OCI-LY3 (cell line): Measurements from ENCODE around the gene GPBP1.
A peak's percentile ranks its signal among the peaks of the same experiment; 100 is the strongest.

Experiments
- H2AFZ ChIP-seq: fragments of 200-600, 300-600 bp; shearing (Covaris generic); 2 replicates; pipeline ENCODE4 v1.6.0; 2014; ENCODE audit warnings: antibody characterized with exemption, low read depth, low read length
- H3K27ac ChIP-seq: fragments of 200-600, 300-600 bp; sonication (generic); 2 replicates; pipeline ENCODE4 v1.5.1; 2014; ENCODE audit warnings: mild to moderate bottlenecking, low read length, moderate library complexity, mixed read lengths
- H3K27me3 ChIP-seq: fragments of 200-600, 300-600 bp; sonication (generic); 2 replicates; pipeline ENCODE4 v1.6.1; 2014; ENCODE audit warnings: low read depth, low read length, mixed read lengths
- H3K36me3 ChIP-seq: fragments of 200-600, 300-600 bp; sonication (generic); replicated peaks from 2 replicates; pipeline ENCODE3; 2014; ENCODE audit warnings: low read depth, low read length, mixed read lengths
- H3K4me1 ChIP-seq: fragments of 300-600, 200-600 bp; sonication (generic); 2 replicates; pipeline ENCODE4 v1.6.1; 2014; ENCODE audit warnings: low read length, mixed read lengths
- H3K4me2 ChIP-seq: fragments of 200-600, 300-600 bp; sonication (generic); 2 replicates; pipeline ENCODE4 v1.6.1; 2014; ENCODE audit warnings: low read length, mixed read lengths
- H3K4me3 ChIP-seq: fragments of 300-600, 200-600 bp; sonication (generic); 2 replicates; pipeline ENCODE4 v1.5.1; 2014; ENCODE audit warnings: antibody characterized with exemption, mild to moderate bottlenecking, low read length, moderate library complexity
- H3K79me2 ChIP-seq: fragments of 300-600, 200-600 bp; shearing (Covaris generic); 2 replicates; pipeline ENCODE4 v1.6.1; 2014; ENCODE audit warnings: mild to moderate bottlenecking, low read length, mixed read lengths
- H3K9ac ChIP-seq: fragments of 300-600, 200-600 bp; shearing (Covaris generic); 2 replicates; pipeline ENCODE4 v1.6.0; 2014; ENCODE audit warnings: mild to moderate bottlenecking, low read length, moderate library complexity
- H3K9me3 ChIP-seq: fragments of 200-600, 300-600 bp; shearing (Covaris generic); 2 replicates; pipeline ENCODE4 v1.6.1; 2014; ENCODE audit warnings: low read length, mixed read lengths; ENCODE audit not compliant: insufficient read depth
- H4K20me1 ChIP-seq: fragments of 200-600, 300-600 bp; sonication (generic); 2 replicates; pipeline ENCODE4 v1.6.1; 2016; ENCODE audit warnings: low read length, mixed read lengths; ENCODE audit not compliant: insufficient read depth
- CTCF ChIP-seq: fragments of 200-600, 300-600 bp; sonication (generic); IDR thresholded peaks from 2 replicates; pipeline ENCODE4 v1.5.1; 2014; ENCODE audit warnings: antibody characterized with exemption, low read length, low read depth
- EZH2phosphoT487 ChIP-seq: fragments of 200-600 bp; shearing (Covaris generic); IDR thresholded peaks from 2 replicates; pipeline ENCODE4 v1.6.1; 2018; ENCODE audit warnings: antibody characterized with exemption, mixed run types, low read depth

GPBP1 gene

GRCh38 chr5:57179262-57180200, 5.7 kb downstream of the GPBP1 start:
- H3K9me3 ChIP-seq, result no peaks in the 10 kb centered on the region
- H3K4me3 ChIP-seq, result peak overlapping the region; percentile 98
- peaks cover 40% of the 10 kb centered on the region for H3K4me1 ChIP-seq
- H3K9ac ChIP-seq, result peak overlapping the region; percentile 13
- peak overlapping the region; percentile 84 for H3K4me2 ChIP-seq
- H3K27me3 ChIP-seq, result no peaks in the 10 kb centered on the region
- H4K20me1 ChIP-seq, result peaks cover 86% of the 10 kb centered on the region
- H3K27ac ChIP-seq, result no peak overlapping the region
- H2AFZ ChIP-seq, result no peak overlapping the region
- peaks cover 62% of the 10 kb centered on the region for H3K36me3 ChIP-seq
- H3K79me2 ChIP-seq, result peaks cover 100% of the 10 kb centered on the region
- no peak for TF ChIP-seq CTCF
- no peak for TF ChIP-seq EZH2phosphoT487

GRCh38 chr5:57181154-57181553, 7.3 kb downstream of the GPBP1 start:
- Histone ChIP-seq H3K4me3 (no peak overlapping the region), H3K9me3 (no peaks in the 10 kb centered on the region), H2AFZ (no peak overlapping the region), H3K4me1 (peaks cover 55% of the 10 kb centered on the region), H3K4me2 (no peak overlapping the region), H3K27me3 (no peaks in the 10 kb centered on the region), H3K27ac (no peak overlapping the region), H3K36me3 (peaks cover 61% of the 10 kb centered on the region), H4K20me1 (peaks cover 98% of the 10 kb centered on the region), H3K9ac (no peak overlapping the region), H3K79me2 (peaks cover 100% of the 10 kb centered on the region)
- TF ChIP-seq EZH2phosphoT487, result no peak
- no peak for TF ChIP-seq CTCF

GRCh38 chr5:57184322-57184721, 10.5 kb downstream of the GPBP1 start:
- H3K27ac ChIP-seq, result no peak overlapping the region
- H3K27me3 ChIP-seq, result no peaks in the 10 kb centered on the region
- peaks cover 43% of the 10 kb centered on the region for H3K4me1 ChIP-seq
- TF ChIP-seq CTCF (peak; percentile 32), EZH2phosphoT487 (no peak)
- H3K9me3 ChIP-seq, result no peaks in the 10 kb centered on the region
- H4K20me1 ChIP-seq, result peaks cover 97% of the 10 kb centered on the region
- H3K4me2 ChIP-seq, result peak overlapping the region; percentile 53
- H3K9ac ChIP-seq, result no peak overlapping the region
- no peak overlapping the region for H2AFZ ChIP-seq
- H3K79me2 ChIP-seq, result peaks cover 100% of the 10 kb centered on the region
- peak overlapping the region; percentile 46 for H3K4me3 ChIP-seq
- peaks cover 32% of the 10 kb centered on the region for H3K36me3 ChIP-seq

- TF ChIP-seq EZH2phosphoT487 (no peak), CTCF (no peak)
Measured at GRCh38 chr5:57185313-57185712, 11.5 kb downstream of the GPBP1 start.

More at GRCh38 chr5:57185313-57185712, 11.5 kb downstream of the GPBP1 start:
- no peak overlapping the region for H3K27ac ChIP-seq
- no peak overlapping the region for H3K9ac ChIP-seq
- peaks cover 34% of the 10 kb centered on the region for H3K4me1 ChIP-seq
- H2AFZ ChIP-seq, result no peak overlapping the region
- no peaks in the 10 kb centered on the region for H3K27me3 ChIP-seq
- H3K36me3 ChIP-seq, result peaks cover 23% of the 10 kb centered on the region
- H3K4me3 ChIP-seq, result peak overlapping the region; percentile 46
- H3K4me2 ChIP-seq, result peak overlapping the region; percentile 53
- peaks cover 97% of the 10 kb centered on the region for H4K20me1 ChIP-seq
- H3K9me3 ChIP-seq, result no peaks in the 10 kb centered on the region
- H3K79me2 ChIP-seq, result peaks cover 100% of the 10 kb centered on the region
